ENCODE measurements around the gene DAAM1. TPM values are rescaled to one million over a fixed set of nuclear protein-coding genes. Genes with fewer than 3 reads are reported as not detected.

DAAM1 gene
- total RNA-seq, result 62.5 and 69.9 TPM in 2 replicates
- long read RNA-seq, partial matches to known transcripts, result 68 of 89 reads
- long read RNA-seq, other reads (novel, unspliced or antisense), result 20 of 89 reads

DNA sequence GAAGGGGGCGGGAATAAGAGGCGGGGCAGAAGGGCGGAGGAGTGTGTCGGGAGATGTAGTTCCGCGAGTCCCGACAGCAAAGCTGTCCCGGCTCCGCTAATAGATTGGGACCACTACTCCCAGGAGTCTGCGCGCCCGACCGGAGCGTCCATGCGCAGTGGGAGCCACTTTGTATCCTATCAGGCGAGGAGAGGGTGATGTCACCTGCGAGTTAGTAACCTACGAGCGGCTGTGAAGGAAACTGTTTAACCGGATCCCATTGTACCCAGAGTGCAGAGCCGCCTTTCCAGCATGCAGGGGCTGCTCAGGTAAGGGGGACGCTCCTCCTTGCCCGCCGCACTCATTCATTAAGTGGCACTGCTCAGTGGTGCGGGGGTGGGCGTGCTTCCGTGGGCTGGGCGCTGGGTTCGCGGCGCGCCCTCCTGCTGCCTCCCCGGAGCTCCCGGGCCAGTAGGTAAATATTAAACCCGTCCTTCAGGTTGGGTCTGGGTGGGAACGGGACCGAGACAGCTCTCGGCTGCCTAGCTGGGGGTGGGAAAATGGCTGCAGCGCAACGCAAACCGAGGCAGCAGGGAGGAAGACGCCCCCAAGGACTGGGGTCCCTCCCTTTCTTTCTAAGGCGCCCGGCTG lies at the start of gene DAAM1:
TSS of gene DAAM1 (plus strand) at position 207 of the 630 bp plus-strand sequence. CDS start 74,811 bp downstream, outside the sequence.
- peak; percentile 92 for DNase-seq (ENCODE audit: low spot score, unreplicated experiment)
- Mint-ChIP-seq H3K36me3 (ENCODE audit: insufficient read depth) (no peaks in the 10 kb centered on the region), H3K27me3 (peaks cover 14% of the 10 kb centered on the region), H3K4me3 (ENCODE audit: low read depth) (peak within 1 kb of the TSS; percentile 86), H3K27ac (peak within 1 kb of the TSS; percentile 95), H3K9me3 (ENCODE audit: low read depth) (no peaks in the 10 kb centered on the region), H3K4me1 (ENCODE audit: low read depth) (peaks cover 17% of the 10 kb centered on the region)
- TF ChIP-seq, protein P1, sequence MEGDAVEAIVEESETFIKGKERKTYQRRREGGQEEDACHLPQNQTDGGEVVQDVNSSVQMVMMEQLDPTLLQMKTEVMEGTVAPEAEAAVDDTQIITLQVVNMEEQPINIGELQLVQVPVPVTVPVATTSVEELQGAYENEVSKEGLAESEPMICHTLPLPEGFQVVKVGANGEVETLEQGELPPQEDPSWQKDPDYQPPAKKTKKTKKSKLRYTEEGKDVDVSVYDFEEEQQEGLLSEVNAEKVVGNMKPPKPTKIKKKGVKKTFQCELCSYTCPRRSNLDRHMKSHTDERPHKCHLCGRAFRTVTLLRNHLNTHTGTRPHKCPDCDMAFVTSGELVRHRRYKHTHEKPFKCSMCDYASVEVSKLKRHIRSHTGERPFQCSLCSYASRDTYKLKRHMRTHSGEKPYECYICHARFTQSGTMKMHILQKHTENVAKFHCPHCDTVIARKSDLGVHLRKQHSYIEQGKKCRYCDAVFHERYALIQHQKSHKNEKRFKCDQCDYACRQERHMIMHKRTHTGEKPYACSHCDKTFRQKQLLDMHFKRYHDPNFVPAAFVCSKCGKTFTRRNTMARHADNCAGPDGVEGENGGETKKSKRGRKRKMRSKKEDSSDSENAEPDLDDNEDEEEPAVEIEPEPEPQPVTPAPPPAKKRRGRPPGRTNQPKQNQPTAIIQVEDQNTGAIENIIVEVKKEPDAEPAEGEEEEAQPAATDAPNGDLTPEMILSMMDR (IDR thresholded peaks at IDR 0.05; ENCODE audit: unreplicated experiment), result no peak

DNA sequence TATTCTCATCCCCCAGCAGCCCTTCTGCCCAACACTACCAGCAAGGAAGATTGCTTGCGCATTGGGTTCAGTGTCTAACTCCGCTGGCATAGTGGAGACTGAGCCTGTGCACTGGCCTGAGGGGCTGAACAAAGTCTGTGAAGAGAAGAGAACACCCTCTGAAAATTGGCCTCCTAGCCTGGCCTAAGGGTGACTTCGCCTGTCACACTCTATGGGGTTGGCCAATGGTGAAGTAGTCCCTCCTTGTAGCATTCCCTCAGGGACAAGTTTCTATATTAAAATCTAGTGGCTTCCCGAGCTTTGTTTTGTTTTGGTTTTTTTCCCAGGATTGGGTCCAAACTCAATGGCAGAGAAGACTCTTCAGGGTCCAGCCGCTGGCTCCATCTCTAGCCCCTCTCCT lies 49.1 kb upstream of the DAAM1 start:
- H3K27ac Mint-ChIP-seq, result no peak overlapping the region

DNA sequence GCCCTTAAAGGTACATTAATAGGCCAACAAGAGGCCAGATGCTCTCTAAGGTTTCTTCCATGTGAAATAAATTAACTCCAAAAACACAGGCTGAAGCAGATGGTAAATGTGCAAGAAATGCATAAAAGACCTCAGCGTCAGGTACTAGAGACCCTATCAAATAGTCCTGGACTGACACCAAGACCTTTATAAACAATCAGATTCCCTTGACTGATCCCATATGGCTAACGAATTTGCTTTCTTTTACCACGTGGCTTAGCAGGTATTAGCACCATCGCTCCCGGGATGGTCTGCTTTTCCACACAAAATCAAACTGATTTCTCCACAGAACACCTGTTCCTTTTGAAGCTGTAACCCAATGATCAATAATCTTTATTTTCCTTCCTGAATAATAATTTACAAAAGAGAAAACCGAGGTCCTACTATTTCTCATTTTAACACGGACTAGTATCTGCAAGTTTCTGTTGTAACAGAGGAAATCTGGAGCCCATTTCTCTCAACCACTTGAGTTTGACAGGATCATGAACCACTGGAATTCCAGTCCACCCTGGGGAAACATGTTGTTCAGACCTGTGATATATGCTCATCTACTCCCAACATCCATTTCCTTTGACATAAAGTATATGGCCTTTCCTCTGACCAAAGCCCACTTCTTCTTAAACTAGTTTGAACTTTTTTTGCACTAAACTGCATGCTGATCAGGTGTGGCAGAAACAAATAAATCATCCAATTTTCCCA lies 48.2 kb upstream of the DAAM1 start:
- no peak for DNase-seq (ENCODE audit: low spot score, unreplicated experiment)
- no peak overlapping the region for H3K4me3 Mint-ChIP-seq (ENCODE audit: low read depth)
- no peaks in the 10 kb centered on the region for H3K9me3 Mint-ChIP-seq (ENCODE audit: low read depth)
- no peaks in the 10 kb centered on the region for H3K36me3 Mint-ChIP-seq (ENCODE audit: insufficient read depth)
- TF ChIP-seq, protein P1 (IDR thresholded peaks at IDR 0.05; ENCODE audit: unreplicated experiment), result no peak
- no peaks in the 10 kb centered on the region for H3K27me3 Mint-ChIP-seq
- peaks cover 7% of the 10 kb centered on the region for H3K4me1 Mint-ChIP-seq (ENCODE audit: low read depth)
- H3K27ac Mint-ChIP-seq, result no peak overlapping the region

More for the DNA sequence above, 49.1 kb upstream of the DAAM1 start:
- TF ChIP-seq, protein P1 (IDR thresholded peaks at IDR 0.05; ENCODE audit: unreplicated experiment), result no peak
- peaks cover under 1% of the 10 kb centered on the region for H3K27me3 Mint-ChIP-seq
- H3K9me3 Mint-ChIP-seq (ENCODE audit: low read depth), result no peaks in the 10 kb centered on the region
- H3K36me3 Mint-ChIP-seq (ENCODE audit: insufficient read depth), result no peaks in the 10 kb centered on the region
- no peak for DNase-seq (ENCODE audit: low spot score, unreplicated experiment)
- peaks cover 7% of the 10 kb centered on the region for H3K4me1 Mint-ChIP-seq (ENCODE audit: low read depth)
- no peak overlapping the region for H3K4me3 Mint-ChIP-seq (ENCODE audit: low read depth)

DNA sequence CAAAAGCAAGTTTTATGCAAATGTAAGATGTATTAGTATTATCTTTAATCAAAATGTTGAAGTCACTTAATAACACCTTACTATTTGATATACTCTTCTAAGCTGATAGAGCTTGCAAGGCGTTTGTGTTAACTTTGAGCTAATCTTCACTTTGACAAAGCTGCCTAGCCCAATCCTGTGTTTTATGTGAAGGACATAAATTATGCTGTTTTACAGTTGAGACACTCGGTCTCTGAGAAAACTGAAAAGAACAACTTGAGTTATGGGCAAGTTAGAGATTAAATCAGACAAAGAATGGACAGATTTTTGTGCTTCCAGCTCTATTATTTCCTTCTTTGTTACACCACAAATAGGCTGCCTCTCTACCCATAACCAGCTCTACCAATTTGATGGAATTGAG lies 42.0 kb upstream of the DAAM1 start:
- Mint-ChIP-seq H3K4me1 (ENCODE audit: low read depth) (peaks cover 4% of the 10 kb centered on the region), H3K27ac (no peak overlapping the region)

DNA sequence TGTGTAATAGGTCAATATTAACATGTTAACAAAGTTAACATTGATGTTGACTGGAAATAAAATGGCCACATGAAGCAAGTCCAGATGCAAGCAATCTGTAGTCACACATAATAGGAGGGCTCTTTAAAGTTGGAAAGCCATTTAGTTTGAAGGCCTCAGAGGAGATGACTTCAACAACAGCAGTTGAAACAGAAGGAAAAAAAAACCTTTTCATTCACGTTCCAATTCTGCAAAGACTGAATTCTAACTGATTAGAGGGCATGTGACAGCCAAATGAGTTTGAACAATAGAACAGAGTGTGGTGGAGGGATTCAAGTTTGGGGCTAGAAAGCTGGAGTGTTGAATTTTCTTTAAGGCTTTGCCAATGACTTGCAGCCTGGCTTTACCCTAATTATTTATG lies 41.5 kb upstream of the DAAM1 start:
- Mint-ChIP-seq H3K4me3 (ENCODE audit: low read depth) (no peak overlapping the region), H3K27ac (no peak overlapping the region), H3K4me1 (ENCODE audit: low read depth) (peaks cover 4% of the 10 kb centered on the region), H3K36me3 (ENCODE audit: insufficient read depth) (no peaks in the 10 kb centered on the region), H3K9me3 (ENCODE audit: low read depth) (no peaks in the 10 kb centered on the region), H3K27me3 (no peaks in the 10 kb centered on the region)
- DNase-seq (ENCODE audit: low spot score, unreplicated experiment), result no peak
- TF ChIP-seq, protein P1 (IDR thresholded peaks at IDR 0.05; ENCODE audit: unreplicated experiment), result no peak

More for the DNA sequence above, 42.0 kb upstream of the DAAM1 start:
- TF ChIP-seq, protein P1 (IDR thresholded peaks at IDR 0.05; ENCODE audit: unreplicated experiment), result no peak
- no peak for DNase-seq (ENCODE audit: low spot score, unreplicated experiment)
- no peaks in the 10 kb centered on the region for H3K27me3 Mint-ChIP-seq
- H3K9me3 Mint-ChIP-seq (ENCODE audit: low read depth), result no peaks in the 10 kb centered on the region
- H3K36me3 Mint-ChIP-seq (ENCODE audit: insufficient read depth), result no peaks in the 10 kb centered on the region
- no peak overlapping the region for H3K4me3 Mint-ChIP-seq (ENCODE audit: low read depth)

Measured in progenitor cell of endocrine pancreas (in vitro differentiated cells).